Measurements from ENCODE around the gene IGF1R. TPM values are rescaled to one million over a fixed set of nuclear protein-coding genes. Genes with fewer than 3 reads are reported as not detected.

IGF1R gene
- total RNA-seq, 4 donors from 2014 or later: 39.3 to 97.4 (median 44.7) TPM

GRCh38 chr15:98826658-98827057 lies 178.3 kb downstream of the IGF1R start:
- no peak for DNase-seq (ENCODE audit: low spot score)
- no peak for ATAC-seq (ENCODE audit: low FRiP score)
- TF ChIP-seq CTCF (IDR thresholded peaks at IDR 0.05): no peak

GRCh38 chr15:98827217-98827616 lies 178.9 kb downstream of the IGF1R start:
- DNase-seq (ENCODE audit: low spot score): no peak
- ATAC-seq (ENCODE audit: low FRiP score): no peak
- no peak for TF ChIP-seq CTCF (IDR thresholded peaks at IDR 0.05)

- DNase-seq (ENCODE audit: low spot score): no peak
- no peak for TF ChIP-seq CTCF (IDR thresholded peaks at IDR 0.05)
- no peak for ATAC-seq (ENCODE audit: low FRiP score)
These were observed 181.8 kb downstream of the IGF1R start for GRCh38 chr15:98830034-98830634.

GRCh38 chr15:98834976-98835375 lies 186.6 kb downstream of the IGF1R start:
- ATAC-seq (ENCODE audit: low FRiP score): no peak
- no peak for TF ChIP-seq CTCF (IDR thresholded peaks at IDR 0.05)
- DNase-seq (ENCODE audit: low spot score): no peak

- DNase-seq (ENCODE audit: low spot score) (no peak), ATAC-seq (ENCODE audit: low FRiP score) (no peak)
- no peak for TF ChIP-seq CTCF (IDR thresholded peaks at IDR 0.05)
These were observed 187.5 kb downstream of the IGF1R start for GRCh38 chr15:98835876-98836275.

- no peak for TF ChIP-seq CTCF (IDR thresholded peaks at IDR 0.05)
- DNase-seq (ENCODE audit: low spot score) (no peak), ATAC-seq (ENCODE audit: low FRiP score) (no peak)
These were observed 190.3 kb downstream of the IGF1R start for GRCh38 chr15:98838387-98839259.

- DNase-seq (ENCODE audit: low spot score) (no peak), ATAC-seq (ENCODE audit: low FRiP score) (no peak)
- no peak for TF ChIP-seq CTCF (IDR thresholded peaks at IDR 0.05)
These were observed 191.7 kb downstream of the IGF1R start for GRCh38 chr15:98840053-98840452.

Data from omental fat pad (tissue), 4 donors.